Activated T-cell treated with anti-CD3 and anti-CD28 coated beads, Interleukin-2, amount 50 U/mL, for 4 hours (primary cell): ENCODE measurements around the gene HOXB2. TPM values are rescaled to one million over a fixed set of nuclear protein-coding genes. Genes with fewer than 3 reads are reported as not detected.
A peak's percentile ranks its signal among the peaks of the same experiment; 100 is the strongest.

Source experiments
- ATAC-seq, 2 donors: fragments of 200-7000 bp; cut with Tn5 transposase; one replicate each; pipeline ENCODE4 v1.10.0; 2021
- DNase-seq: peaks from one replicate; pipeline ENCODE4 v3.0.0-alpha.2; 2020
- H3K27me3 Mint-ChIP-seq: one replicate; pipeline ENCODE4 v1.8.0; 2021; ENCODE audit warnings: low read depth, mixed read lengths
- H3K36me3 Mint-ChIP-seq: one replicate; pipeline ENCODE4 v1.8.0; 2022; ENCODE audit warnings: mixed read lengths; ENCODE audit not compliant: insufficient read depth
- H3K4me1 Mint-ChIP-seq: one replicate; pipeline ENCODE4 v1.8.0; 2021; ENCODE audit warnings: low read depth, mixed read lengths
- H3K4me3 Mint-ChIP-seq: one replicate; pipeline ENCODE4 v1.8.0; 2021; ENCODE audit warnings: mild to moderate bottlenecking, moderate library complexity, mixed read lengths
- H3K9me3 Mint-ChIP-seq: one replicate; pipeline ENCODE4 v1.8.0; 2021; ENCODE audit warnings: mixed read lengths
- total RNA-seq, 3 donors: library from RNA; stranded (reverse); gene quantifications; one replicate each; pipeline ENCODE4 v1.2.1, GENCODE V29; 2021

HOXB2 gene
- total RNA-seq, 3 donors from 2014 or later: 12.9 to 21.3 (median 12.9) TPM

DNA sequence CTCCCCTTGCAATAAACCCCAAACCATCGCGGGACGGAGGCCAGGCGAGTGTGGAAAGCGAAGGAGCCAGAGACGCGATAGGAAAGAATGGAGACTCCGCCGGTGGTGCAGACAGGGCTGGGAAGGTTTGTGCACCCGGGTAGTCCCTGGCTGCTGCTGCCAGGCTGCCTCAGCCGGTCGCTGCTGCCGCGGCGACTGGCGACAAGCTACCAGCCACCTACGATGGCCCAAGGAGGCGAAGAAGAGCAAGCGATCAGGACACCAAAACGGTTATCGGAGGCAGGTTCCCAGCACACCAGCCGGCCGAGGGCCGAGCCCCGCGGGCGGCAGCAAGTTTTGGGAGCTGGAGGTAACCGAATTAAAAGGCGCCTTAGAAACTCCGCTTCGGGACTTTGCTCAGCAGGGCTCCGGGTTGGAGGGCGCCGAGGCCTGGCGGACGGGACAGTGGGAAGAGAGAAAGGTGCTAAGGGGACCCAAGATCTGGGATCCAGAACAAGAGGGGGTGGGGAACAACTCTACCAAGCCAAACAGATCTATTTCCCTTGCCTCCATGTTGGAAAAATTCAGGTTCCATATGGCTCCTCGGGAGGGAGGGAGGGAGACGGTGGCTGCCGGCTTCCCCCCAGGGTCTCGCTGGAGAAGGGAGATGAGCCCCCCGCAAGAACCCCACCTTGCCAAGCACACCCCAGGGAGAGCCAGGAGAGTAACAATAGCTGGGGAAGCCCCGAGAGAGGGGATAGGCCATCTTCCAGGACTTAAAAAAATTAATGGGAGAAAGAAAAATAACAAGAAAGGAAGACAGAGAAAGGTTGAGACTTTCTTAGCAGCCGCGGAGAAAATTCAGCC lies 9.7 kb upstream of the HOXB2 start:
- no peaks in the 10 kb centered on the region for H3K36me3 Mint-ChIP-seq
- DNase-seq (no peak), ATAC-seq (no peak)
- peak overlapping the region; percentile 73 for H3K4me3 Mint-ChIP-seq
- H3K9me3 Mint-ChIP-seq: no peaks in the 10 kb centered on the region
- peaks cover 24% of the 10 kb centered on the region for H3K27me3 Mint-ChIP-seq
- H3K4me1 Mint-ChIP-seq: peaks cover 10% of the 10 kb centered on the region

DNA sequence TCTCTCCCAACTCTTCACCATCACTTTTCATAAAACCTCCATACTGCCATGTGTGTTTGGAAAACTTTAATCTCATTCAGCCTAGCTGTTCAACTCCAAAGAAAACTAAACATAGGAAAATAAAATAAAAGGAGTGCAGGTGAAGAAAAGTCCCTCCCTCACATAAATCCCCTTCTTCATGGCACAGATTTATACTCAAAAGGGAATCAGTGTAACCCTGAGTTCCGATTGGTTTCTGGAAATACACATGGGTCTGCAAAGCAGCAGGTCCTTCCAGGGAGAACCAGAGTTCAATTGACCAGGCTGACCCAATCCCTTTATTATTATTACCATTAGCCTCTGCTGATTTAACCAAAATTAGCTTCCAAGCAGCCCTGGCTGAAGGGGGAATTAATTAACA lies 8.9 kb upstream of the HOXB2 start:
- Mint-ChIP-seq H3K9me3 (no peaks in the 10 kb centered on the region), H3K4me1 (peaks cover 10% of the 10 kb centered on the region), H3K4me3 (no peak overlapping the region), H3K36me3 (no peaks in the 10 kb centered on the region), H3K27me3 (peaks cover 23% of the 10 kb centered on the region)
- DNase-seq (no peak), ATAC-seq (no peak)

DNA sequence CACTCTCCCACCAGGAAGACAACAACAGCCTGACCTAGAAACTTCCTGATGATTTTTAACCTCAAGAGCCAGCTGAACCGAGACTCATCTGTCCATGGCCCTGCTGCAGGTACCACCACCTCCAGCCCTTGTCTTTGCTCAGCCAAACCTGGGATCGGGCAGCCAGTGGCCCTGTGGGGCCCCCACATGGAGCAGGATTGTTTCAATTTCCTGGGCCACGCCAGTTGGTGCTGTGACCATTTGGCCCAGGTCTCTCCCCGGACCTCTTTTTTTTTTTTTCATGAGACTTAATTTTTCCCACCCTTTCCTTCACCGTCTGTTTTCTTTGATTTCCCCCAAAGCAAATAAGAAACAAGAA lies 8.3 kb upstream of the HOXB2 start:
- H3K4me1 Mint-ChIP-seq: peaks cover 15% of the 10 kb centered on the region
- no peak for ATAC-seq
- no peaks in the 10 kb centered on the region for H3K36me3 Mint-ChIP-seq
- H3K27me3 Mint-ChIP-seq: peaks cover 20% of the 10 kb centered on the region
- H3K9me3 Mint-ChIP-seq: no peaks in the 10 kb centered on the region
- DNase-seq: no peak
- no peak overlapping the region for H3K4me3 Mint-ChIP-seq

DNA sequence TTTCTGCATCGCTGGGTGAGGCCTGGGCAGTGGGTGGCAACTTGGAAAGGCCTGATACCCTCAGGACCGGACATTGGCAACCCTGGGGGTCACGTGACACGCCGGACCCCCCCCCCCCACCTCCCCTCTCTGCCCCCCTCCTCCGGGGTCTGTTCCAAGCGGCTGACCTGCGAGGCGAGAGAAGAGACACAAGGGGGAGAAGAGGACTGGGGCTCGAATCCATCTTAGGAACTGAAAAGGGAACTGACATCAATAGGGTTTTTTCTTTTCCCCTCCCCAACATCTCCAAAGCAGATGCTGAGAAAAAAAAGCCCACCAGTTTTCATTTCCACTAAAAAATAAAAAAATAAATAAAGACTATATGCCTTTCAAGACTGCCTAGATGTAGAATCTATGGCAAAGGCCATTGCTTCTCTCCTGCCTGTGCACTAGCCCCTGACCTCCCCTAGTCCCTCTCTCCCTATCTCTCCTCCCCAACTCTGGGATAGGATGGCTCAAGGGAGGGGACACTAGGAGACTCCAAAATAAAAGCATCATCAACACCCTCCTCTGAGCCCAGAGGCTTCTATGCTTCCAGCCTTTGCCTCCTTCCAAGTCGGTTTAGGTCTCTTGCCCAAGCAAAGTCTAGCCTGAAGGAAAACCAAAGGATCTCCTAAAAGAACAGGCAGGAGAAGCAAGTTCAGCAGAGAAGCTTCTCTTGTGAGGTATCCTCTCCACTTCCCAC lies 7.7 kb upstream of the HOXB2 start:
- ATAC-seq (no peak), DNase-seq (no peak)
- Mint-ChIP-seq H3K9me3 (no peaks in the 10 kb centered on the region), H3K4me3 (no peak overlapping the region), H3K4me1 (peaks cover 20% of the 10 kb centered on the region), H3K27me3 (peaks cover 20% of the 10 kb centered on the region), H3K36me3 (no peaks in the 10 kb centered on the region)

DNA sequence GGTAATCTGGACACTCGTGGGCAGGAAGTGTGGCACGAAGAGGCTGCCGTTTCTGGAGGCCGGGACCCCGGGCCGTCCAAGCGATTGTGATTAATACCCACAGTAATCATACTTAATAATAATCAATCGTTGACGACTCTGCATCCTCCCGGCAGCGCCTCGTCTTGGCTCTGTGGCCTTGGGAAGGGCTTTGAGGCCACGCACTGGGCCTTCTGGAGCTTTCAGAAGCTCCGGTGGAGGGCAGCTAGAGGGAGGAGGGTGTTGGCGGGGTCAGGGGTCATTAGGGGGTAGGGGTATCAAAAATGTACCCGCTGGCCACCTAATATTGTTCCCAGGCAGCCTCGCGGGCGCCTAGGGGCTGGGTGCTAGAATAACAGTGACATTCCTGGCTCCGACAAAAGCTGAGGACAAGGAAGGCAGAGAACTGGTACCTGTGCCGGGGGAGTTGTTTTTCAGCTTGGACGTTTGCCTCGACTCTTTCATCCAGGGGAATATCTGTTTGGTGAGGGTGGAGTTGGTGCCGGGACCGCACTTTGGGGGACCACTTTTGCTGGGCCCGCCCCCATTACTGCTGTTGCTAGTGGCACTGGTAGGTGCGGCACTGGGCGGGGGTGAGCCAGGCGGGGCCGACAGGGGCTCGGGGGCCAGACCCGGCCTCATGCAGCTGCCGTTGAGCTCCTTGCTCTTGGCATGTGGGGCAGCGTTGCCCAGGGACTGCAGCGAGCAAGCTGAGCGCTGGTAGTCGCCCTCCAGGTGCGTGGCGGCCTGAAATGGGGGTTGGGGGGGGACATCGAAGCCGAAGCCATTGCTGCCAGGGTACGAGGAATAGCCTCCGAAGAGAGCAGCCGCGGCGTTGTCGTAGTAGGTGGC lies 6.9 kb upstream of the HOXB2 start:
- H3K4me1 Mint-ChIP-seq: peaks cover 26% of the 10 kb centered on the region
- H3K36me3 Mint-ChIP-seq: no peaks in the 10 kb centered on the region

DNA sequence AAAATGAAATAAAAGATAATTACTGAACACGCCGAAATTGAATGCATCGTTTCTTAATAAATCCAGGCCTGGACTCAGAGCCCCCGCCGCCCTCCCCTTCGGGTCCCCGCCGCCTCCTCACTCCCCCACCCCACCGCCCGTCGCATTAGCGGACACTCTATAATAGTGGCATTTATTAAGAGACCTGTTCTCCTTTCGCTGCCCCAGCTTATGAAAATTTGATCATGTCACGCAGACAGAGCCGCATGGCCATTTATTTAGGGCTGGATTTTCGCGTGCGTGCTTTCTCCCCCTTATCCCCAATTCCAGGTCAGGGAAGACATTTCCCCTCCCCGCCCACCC lies 6.3 kb upstream of the HOXB2 start:
- H3K9me3 Mint-ChIP-seq: no peaks in the 10 kb centered on the region
- H3K36me3 Mint-ChIP-seq: no peaks in the 10 kb centered on the region
- peaks cover 30% of the 10 kb centered on the region for H3K4me1 Mint-ChIP-seq
- peaks cover 12% of the 10 kb centered on the region for H3K27me3 Mint-ChIP-seq
- H3K4me3 Mint-ChIP-seq: no peak overlapping the region
- DNase-seq (no peak), ATAC-seq (no peak)

More for the DNA sequence above, 6.9 kb upstream of the HOXB2 start:
- Mint-ChIP-seq H3K9me3 (no peaks in the 10 kb centered on the region), H3K27me3 (peaks cover 19% of the 10 kb centered on the region), H3K4me3 (no peak overlapping the region)
- DNase-seq: no peak
- ATAC-seq: no peak

DNA sequence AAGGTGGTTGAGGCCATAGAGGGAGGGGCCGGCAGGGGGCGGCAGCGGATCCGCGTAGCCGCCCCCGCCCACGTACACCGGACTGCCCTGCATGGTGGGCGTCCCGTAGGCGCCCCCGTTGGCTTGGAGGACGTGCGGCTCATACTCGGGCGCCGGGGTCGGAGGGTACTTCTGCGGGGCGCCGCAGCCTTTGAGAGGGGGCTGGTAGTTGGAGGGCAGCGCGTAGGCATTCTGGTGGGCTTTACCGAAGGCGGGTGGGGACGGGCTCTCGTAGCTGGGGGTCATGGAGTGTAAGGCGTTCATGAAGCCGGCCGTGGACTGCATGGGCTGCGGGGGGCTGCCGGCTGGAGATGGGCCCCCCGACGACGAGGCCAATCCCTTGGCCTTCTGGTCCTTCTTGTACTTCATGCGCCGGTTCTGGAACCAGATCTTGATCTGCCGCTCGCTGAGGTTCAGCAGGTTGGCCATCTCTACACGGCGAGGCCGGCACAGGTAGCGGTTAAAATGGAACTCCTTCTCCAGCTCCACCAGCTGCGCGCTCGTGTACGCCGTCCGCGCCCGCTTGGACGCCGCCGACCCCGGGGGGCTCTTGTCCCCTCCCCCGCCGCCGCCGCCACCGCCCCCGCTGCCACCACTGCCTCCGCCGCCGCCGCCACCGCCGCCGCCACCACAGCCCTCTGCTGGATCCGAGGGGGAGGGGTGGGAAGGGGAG lies 5.7 kb upstream of the HOXB2 start:
- H3K4me3 Mint-ChIP-seq: no peak overlapping the region
- ATAC-seq (no peak), DNase-seq (no peak)
- H3K4me1 Mint-ChIP-seq: peaks cover 31% of the 10 kb centered on the region
- H3K9me3 Mint-ChIP-seq: no peaks in the 10 kb centered on the region
- peaks cover 12% of the 10 kb centered on the region for H3K27me3 Mint-ChIP-seq
- H3K36me3 Mint-ChIP-seq: no peaks in the 10 kb centered on the region

DNA sequence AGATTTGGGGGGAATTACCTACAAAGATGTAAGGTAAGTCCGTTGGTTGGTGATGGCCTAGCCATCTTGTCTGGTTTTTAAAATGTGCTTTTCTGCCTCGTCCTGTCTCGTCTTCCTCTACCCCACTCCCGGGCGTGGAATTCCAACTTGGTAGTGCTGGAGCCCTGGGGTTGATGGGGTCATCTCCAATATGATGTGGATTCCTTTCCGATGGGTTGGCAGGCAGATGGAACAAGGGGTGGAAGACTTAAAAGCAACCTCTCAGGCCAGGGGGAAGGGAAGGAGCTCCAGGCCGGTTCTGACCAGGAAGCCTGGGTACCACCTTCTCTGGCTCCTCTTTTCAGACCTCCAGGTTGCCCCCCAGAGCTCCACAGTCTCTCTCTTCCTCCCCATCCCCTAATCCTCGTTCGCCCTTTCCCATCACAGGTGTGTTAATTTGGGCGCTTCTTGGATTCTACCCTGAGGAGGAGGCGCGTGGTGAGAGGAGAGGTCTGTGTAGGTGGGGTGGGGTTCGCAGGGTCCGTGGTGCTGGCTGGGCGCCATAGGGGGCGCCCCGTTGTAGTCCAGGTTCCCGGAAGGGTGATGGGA lies 5.1 kb upstream of the HOXB2 start:
- no peaks in the 10 kb centered on the region for H3K36me3 Mint-ChIP-seq
- H3K27me3 Mint-ChIP-seq: peaks cover 9% of the 10 kb centered on the region
- no peak overlapping the region for H3K4me3 Mint-ChIP-seq
- peaks cover 34% of the 10 kb centered on the region for H3K4me1 Mint-ChIP-seq
- DNase-seq (no peak), ATAC-seq (no peak)
- H3K9me3 Mint-ChIP-seq: no peaks in the 10 kb centered on the region

DNA sequence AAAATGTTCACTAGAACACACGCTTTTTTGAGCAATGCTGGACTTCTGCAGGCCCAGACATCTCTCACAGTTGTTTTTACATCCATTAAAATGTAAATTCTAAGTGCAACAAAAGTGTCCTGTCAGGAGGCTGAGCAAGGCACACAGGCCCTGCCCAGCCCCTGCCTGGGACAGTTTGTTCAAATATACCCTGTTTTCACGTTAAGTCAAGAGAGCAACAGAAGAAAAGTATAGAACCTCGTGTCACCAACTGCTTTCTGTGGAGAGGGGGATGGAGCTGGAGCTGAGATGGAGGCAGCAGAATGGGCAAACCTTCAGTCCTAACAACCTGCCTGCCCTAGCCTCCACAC lies 4.3 kb upstream of the HOXB2 start:
- Mint-ChIP-seq H3K36me3 (no peaks in the 10 kb centered on the region), H3K27me3 (peaks cover 7% of the 10 kb centered on the region), H3K4me3 (no peak overlapping the region), H3K4me1 (peaks cover 35% of the 10 kb centered on the region), H3K9me3 (no peaks in the 10 kb centered on the region)
- ATAC-seq (no peak), DNase-seq (no peak)

DNA sequence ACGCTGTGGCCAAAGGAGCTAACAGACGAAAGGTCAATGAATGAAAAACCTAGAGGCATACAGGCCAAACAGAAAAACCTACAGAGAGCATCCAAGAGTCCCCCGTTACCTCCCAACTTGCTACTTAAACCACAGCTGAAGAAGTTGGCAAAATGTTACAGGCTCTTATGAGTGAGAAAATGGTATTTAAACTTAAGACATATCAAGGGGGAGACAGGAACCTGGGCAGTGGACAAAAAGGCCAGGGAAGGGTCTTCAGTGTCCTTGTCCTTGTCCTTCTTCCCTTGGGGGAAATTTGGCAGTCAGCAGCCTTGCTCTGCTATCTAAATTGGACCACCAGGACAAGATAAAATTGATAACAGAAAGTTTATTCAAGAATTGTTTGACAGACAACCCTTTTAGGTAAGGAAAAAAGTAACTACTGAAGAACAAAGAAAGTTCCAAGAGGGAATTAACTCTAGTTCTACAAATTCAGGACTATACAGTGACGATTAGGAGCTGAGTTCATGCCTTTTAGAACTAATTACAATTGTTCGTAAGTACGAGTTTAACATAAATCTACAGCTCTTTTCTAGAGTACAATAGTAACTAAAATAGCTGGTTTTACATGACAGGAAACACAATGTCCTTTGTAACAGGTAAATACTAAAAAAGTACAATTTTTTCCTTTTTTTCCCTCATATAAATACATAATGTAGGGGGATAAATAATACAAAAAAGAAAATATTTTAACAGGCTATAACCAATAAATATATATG lies 3.8 kb upstream of the HOXB2 start:
- Mint-ChIP-seq H3K4me1 (peaks cover 37% of the 10 kb centered on the region), H3K27me3 (peaks cover 8% of the 10 kb centered on the region), H3K4me3 (peak overlapping the region; percentile 64), H3K36me3 (no peaks in the 10 kb centered on the region), H3K9me3 (no peaks in the 10 kb centered on the region)
- DNase-seq (no peak), ATAC-seq (no peak)

DNA sequence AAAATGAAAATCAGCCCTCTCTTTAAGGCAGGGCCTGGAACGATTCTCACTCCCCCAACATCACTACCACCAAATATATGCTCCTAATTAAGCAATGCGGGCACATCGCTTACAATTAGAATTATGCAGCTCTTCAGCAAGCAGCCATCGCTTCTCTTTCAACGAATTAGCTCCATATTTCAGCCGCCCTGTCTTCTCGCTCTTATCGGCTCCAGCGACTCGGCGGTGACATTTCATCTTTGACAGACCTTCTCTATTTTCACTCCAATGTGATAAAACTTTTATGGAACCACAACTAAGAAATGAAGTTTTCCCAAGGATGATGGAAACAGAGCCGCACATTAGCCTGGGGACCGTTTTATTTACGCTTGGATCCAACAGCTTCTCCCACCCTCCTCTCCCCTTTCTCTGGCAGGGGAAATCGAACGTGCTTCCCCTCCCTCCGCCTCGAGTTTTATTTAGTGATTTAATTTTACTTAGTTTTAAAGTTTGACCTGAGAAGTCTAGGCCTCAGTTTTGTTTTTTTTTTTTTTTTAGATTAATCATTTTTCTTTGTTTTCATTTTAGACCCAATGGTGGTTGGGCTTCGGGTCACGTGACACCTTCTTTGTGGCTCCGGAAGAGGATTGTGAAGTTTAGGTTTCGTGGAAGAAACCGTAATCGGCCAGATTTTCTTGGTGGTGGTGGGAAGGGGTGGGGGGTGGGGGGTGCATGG lies 3.1 kb upstream of the HOXB2 start:
- Mint-ChIP-seq H3K27me3 (peaks cover 10% of the 10 kb centered on the region), H3K4me1 (peaks cover 37% of the 10 kb centered on the region), H3K9me3 (no peaks in the 10 kb centered on the region), H3K4me3 (peak overlapping the region; percentile 64), H3K36me3 (no peaks in the 10 kb centered on the region)
- ATAC-seq: no peak
- DNase-seq: peak; percentile 18

DNA sequence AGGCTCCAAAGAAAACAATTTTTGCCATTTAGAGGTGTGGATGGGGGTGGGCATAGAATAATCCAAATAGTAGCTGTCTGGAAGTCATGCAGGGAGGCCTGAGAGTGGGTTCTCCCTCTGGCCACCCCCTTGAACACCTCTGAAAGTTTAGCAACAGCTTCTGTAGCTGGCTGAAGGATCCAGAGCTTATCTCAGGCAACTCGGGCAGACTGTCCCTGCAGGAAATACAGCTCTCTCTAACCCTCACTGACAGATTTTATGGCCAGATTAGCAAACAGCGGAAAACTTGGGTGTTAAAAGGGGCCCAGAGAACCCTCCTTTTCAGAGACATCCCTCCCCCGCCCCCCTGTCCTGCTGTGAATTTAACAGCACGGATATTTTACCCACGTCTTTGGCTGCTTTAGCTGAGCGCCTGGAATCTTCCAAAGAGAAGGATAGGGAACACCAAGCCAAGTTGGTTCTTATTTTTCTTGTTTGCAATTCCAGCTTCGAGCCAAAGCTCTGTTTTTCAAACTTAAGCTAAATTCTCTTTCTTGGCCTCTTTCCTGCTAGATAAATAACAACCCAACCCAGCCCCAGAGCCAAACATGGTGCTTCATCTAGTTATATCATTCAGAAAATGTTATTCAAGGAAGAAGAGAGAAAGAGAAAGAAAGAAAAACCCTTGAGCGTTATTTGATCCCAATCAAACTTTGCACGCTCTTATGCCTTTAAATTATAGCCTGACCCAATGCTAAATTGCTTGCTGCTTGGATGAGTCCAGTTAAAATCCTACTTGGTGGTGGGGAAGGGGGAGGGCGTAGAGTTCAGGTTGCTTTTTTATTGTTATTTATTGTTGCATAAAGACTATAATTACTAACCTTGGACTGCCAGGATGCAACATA lies 2.3 kb upstream of the HOXB2 start:
- peaks cover 12% of the 10 kb centered on the region for H3K27me3 Mint-ChIP-seq
- no peak for ATAC-seq
- DNase-seq: no peak
- no peaks in the 10 kb centered on the region for H3K9me3 Mint-ChIP-seq
- no peaks in the 10 kb centered on the region for H3K36me3 Mint-ChIP-seq
- H3K4me1 Mint-ChIP-seq: peaks cover 42% of the 10 kb centered on the region
- peak overlapping the region; percentile 64 for H3K4me3 Mint-ChIP-seq
